Transverse colon (tissue), 4 donors: ENCODE measurements around the gene PRDX3.

Experiments
- CTCF ChIP-seq, 5 experiments: fragments of 200-600 bp in 3 of 5; fragments of 450-650 bp in 2 of 5; sonication (generic) in 3 of 5; IDR thresholded peaks; 1 replicate in 2 of 5; 2 replicates in 3 of 5; pipeline ENCODE4 v1.5.1; 2016 to 2017; ENCODE audit warnings: antibody characterized with exemption in 5 of 5, inconsistent platforms in 3 of 5, mild to moderate bottlenecking in 2 of 5, moderate library complexity in 1 of 5
- EP300 ChIP-seq: sonication (generic); formaldehyde crosslinking; IDR thresholded peaks from one replicate; pipeline ENCODE4 v1.6.1; 2017; ENCODE audit warnings: antibody characterized with exemption, low read depth
- POLR2A ChIP-seq: fragments of 450-650 bp; IDR thresholded peaks from one replicate; pipeline ENCODE4 v1.6.1; 2016; ENCODE audit warnings: antibody characterized with exemption, mild to moderate bottlenecking, moderate library complexity
- POLR2AphosphoS5 ChIP-seq, 3 donors: sonication (generic); formaldehyde crosslinking; IDR thresholded peaks; one replicate each; pipeline ENCODE4 v1.6.1; 2016; ENCODE audit warnings: antibody characterized with exemption in 3 of 3

- TF ChIP-seq CTCF (IDR thresholded peaks at IDR 0.05) (no peak), POLR2AphosphoS5 (IDR thresholded peaks at IDR 0.05) (no peak), POLR2A (no peak), EP300 (no peak)
Observed at GRCh38 chr10:119217401-119217800, 38.8 kb upstream of the PRDX3 start.
